Measurements from ENCODE around the gene SWAP70. TPM values are rescaled to one million over a fixed set of nuclear protein-coding genes. Genes with fewer than 3 reads are reported as not detected.

Gene SWAP70
- total RNA-seq, 1 donor from 2014 or later, result 18.0 TPM

- DNase-seq (ENCODE audit: low read depth), result no peak
- no peak for TF ChIP-seq CTCF (IDR thresholded peaks at IDR 0.05; ENCODE audit: insufficient read depth, low read length, poor library complexity, severe bottlenecking)
- Histone ChIP-seq H3K36me3 (ENCODE audit: control insufficient read depth, insufficient read depth, low read length) (no peaks in the 10 kb centered on the region), H3K4me3 (ENCODE audit: low read depth, low read length) (no peak overlapping the region), H3K27me3 (ENCODE audit: control insufficient read depth, insufficient read depth, low read length) (no peaks in the 10 kb centered on the region)
Observed at GRCh38 chr11:9722893-9723292, 59.0 kb downstream of the SWAP70 start.

GRCh38 chr11:9726321-9727022 lies 62.6 kb downstream of the SWAP70 start:
- DNase-seq (ENCODE audit: low read depth), result no peak
- H3K36me3 ChIP-seq (ENCODE audit: control insufficient read depth, insufficient read depth, low read length), result no peaks in the 10 kb centered on the region

GRCh38 chr11:9728058-9728457 lies 64.2 kb downstream of the SWAP70 start:
- DNase-seq (ENCODE audit: low read depth), result no peak
- no peak overlapping the region for H3K4me3 ChIP-seq (ENCODE audit: low read depth, low read length)
- H3K36me3 ChIP-seq (ENCODE audit: control insufficient read depth, insufficient read depth, low read length), result no peaks in the 10 kb centered on the region
- no peak for TF ChIP-seq CTCF (IDR thresholded peaks at IDR 0.05; ENCODE audit: insufficient read depth, low read length, poor library complexity, severe bottlenecking)
- H3K27me3 ChIP-seq (ENCODE audit: control insufficient read depth, insufficient read depth, low read length), result no peaks in the 10 kb centered on the region

More at GRCh38 chr11:9726321-9727022, 62.6 kb downstream of the SWAP70 start:
- Histone ChIP-seq H3K27me3 (ENCODE audit: control insufficient read depth, insufficient read depth, low read length) (no peaks in the 10 kb centered on the region), H3K4me3 (ENCODE audit: low read depth, low read length) (no peak overlapping the region)
- no peak for TF ChIP-seq CTCF (IDR thresholded peaks at IDR 0.05; ENCODE audit: insufficient read depth, low read length, poor library complexity, severe bottlenecking)

- H3K36me3 ChIP-seq (ENCODE audit: control insufficient read depth, insufficient read depth, low read length), result no peaks in the 10 kb centered on the region
- H3K27me3 ChIP-seq (ENCODE audit: control insufficient read depth, insufficient read depth, low read length), result no peaks in the 10 kb centered on the region
- no peak for TF ChIP-seq CTCF (IDR thresholded peaks at IDR 0.05; ENCODE audit: insufficient read depth, low read length, poor library complexity, severe bottlenecking)
- H3K4me3 ChIP-seq (ENCODE audit: low read depth, low read length), result no peak overlapping the region
- no peak for DNase-seq (ENCODE audit: low read depth)
Observed at GRCh38 chr11:9731256-9731655, 67.4 kb downstream of the SWAP70 start.

- Histone ChIP-seq H3K36me3 (ENCODE audit: control insufficient read depth, insufficient read depth, low read length) (no peaks in the 10 kb centered on the region), H3K4me3 (ENCODE audit: low read depth, low read length) (no peak overlapping the region), H3K27me3 (ENCODE audit: control insufficient read depth, insufficient read depth, low read length) (no peaks in the 10 kb centered on the region)
- DNase-seq (ENCODE audit: low read depth), result no peak
- TF ChIP-seq CTCF (IDR thresholded peaks at IDR 0.05; ENCODE audit: insufficient read depth, low read length, poor library complexity, severe bottlenecking), result no peak
Observed at GRCh38 chr11:9732453-9732852, 68.6 kb downstream of the SWAP70 start.

- H3K27me3 ChIP-seq (ENCODE audit: control insufficient read depth, insufficient read depth, low read length), result no peaks in the 10 kb centered on the region
- no peaks in the 10 kb centered on the region for H3K36me3 ChIP-seq (ENCODE audit: control insufficient read depth, insufficient read depth, low read length)
- H3K4me3 ChIP-seq (ENCODE audit: low read depth, low read length), result no peak overlapping the region
- TF ChIP-seq CTCF (IDR thresholded peaks at IDR 0.05; ENCODE audit: insufficient read depth, low read length, poor library complexity, severe bottlenecking), result no peak
- DNase-seq (ENCODE audit: low read depth), result no peak
Observed at GRCh38 chr11:9733212-9733611, 69.3 kb downstream of the SWAP70 start.

Data from kidney epithelial cell (primary cell).